ENCODE results near the gene PTPRD.

The PTPRD gene

GRCh38 chr9:9536523-9536922 lies 1076.3 kb downstream of the PTPRD start:
- in situ Hi-C loops (cut with MboI; ENCODE audit: low pct_unique_long_range_greater_than_20kb, low sequenced_read_pairs, unreplicated experiment), result no loop called here
- DNase-seq (ENCODE audit: low spot score), result no peak
- no peak for TF ChIP-seq CTCF (IDR thresholded peaks at IDR 0.05; ENCODE audit: extremely low read depth, insufficient read depth, missing control alignments)

- in situ Hi-C loops (cut with MboI; ENCODE audit: low pct_unique_long_range_greater_than_20kb, low sequenced_read_pairs, unreplicated experiment), result no loop called here
- no peak for DNase-seq (ENCODE audit: low spot score)
- no peak for TF ChIP-seq CTCF (IDR thresholded peaks at IDR 0.05; ENCODE audit: extremely low read depth, insufficient read depth, missing control alignments)
These were observed 1089.2 kb downstream of the PTPRD start for GRCh38 chr9:9523476-9524139.

GRCh38 chr9:9522406-9522805 lies 1090.4 kb downstream of the PTPRD start:
- no peak for TF ChIP-seq CTCF (IDR thresholded peaks at IDR 0.05; ENCODE audit: extremely low read depth, insufficient read depth, missing control alignments)
- DNase-seq (ENCODE audit: low spot score), result no peak
- in situ Hi-C loops (cut with MboI; ENCODE audit: low pct_unique_long_range_greater_than_20kb, low sequenced_read_pairs, unreplicated experiment), result no loop called here

- in situ Hi-C loops (cut with MboI; ENCODE audit: low pct_unique_long_range_greater_than_20kb, low sequenced_read_pairs, unreplicated experiment), result no loop called here
- TF ChIP-seq CTCF (IDR thresholded peaks at IDR 0.05; ENCODE audit: extremely low read depth, insufficient read depth, missing control alignments), result no peak
- DNase-seq (ENCODE audit: low spot score), result no peak
These were observed 1091.6 kb downstream of the PTPRD start for GRCh38 chr9:9521033-9521779.

- DNase-seq (ENCODE audit: low spot score), result no peak
- in situ Hi-C loops (cut with MboI; ENCODE audit: low pct_unique_long_range_greater_than_20kb, low sequenced_read_pairs, unreplicated experiment), result no loop called here
These were observed 1107.9 kb downstream of the PTPRD start for GRCh38 chr9:9504869-9505268.

GRCh38 chr9:9499546-9499945 lies 1113.3 kb downstream of the PTPRD start:
- TF ChIP-seq CTCF (IDR thresholded peaks at IDR 0.05; ENCODE audit: extremely low read depth, insufficient read depth, missing control alignments), result no peak
- in situ Hi-C loops (cut with MboI; ENCODE audit: low pct_unique_long_range_greater_than_20kb, low sequenced_read_pairs, unreplicated experiment), result no loop called here

More at GRCh38 chr9:9504869-9505268, 1107.9 kb downstream of the PTPRD start:
- TF ChIP-seq CTCF (IDR thresholded peaks at IDR 0.05; ENCODE audit: extremely low read depth, insufficient read depth, missing control alignments), result no peak

More at GRCh38 chr9:9499546-9499945, 1113.3 kb downstream of the PTPRD start:
- DNase-seq (ENCODE audit: low spot score), result no peak

Measured in GM13977 (cell line).